ENCODE measurements around the gene SERINC3. TPM values are rescaled to one million over a fixed set of nuclear protein-coding genes. Genes with fewer than 3 reads are reported as not detected.
A peak's percentile ranks its signal among the peaks of the same experiment; 100 is the strongest.

Gene SERINC3
- total RNA-seq, 1 experiment from 2014 or later: 110 TPM

- Histone ChIP-seq H3K79me2 (ENCODE audit: low read depth) (0 out of 2 replicates have a peak, but pooled peaks cover 5% of the 10 kb centered on the region), H3K36me3 (ENCODE audit: low read depth) (peaks cover 53% of the 10 kb centered on the region), H3K27me3 (ENCODE audit: insufficient read depth, low read depth) (no peaks in the 10 kb centered on the region), H3K27ac (peak overlapping the region; percentile 97), H3K9me2 (ENCODE audit: insufficient read depth) (no peaks in the 10 kb centered on the region), H3K9me3 (ENCODE audit: insufficient read depth, low read depth) (no peaks in the 10 kb centered on the region), H3F3A (ENCODE audit: insufficient read depth, low read depth) (peaks cover 45% of the 10 kb centered on the region), H3K4me3 (peak overlapping the region; percentile 9; the same call in 1 of the 2 replicates), H2AFZ (no peak overlapping the region), H3K4me2 (peak overlapping the region; percentile 60), H3K4me1 (replicated peaks; ENCODE audit: insufficient read depth) (peaks cover 42% of the 10 kb centered on the region), H4K20me1 (ENCODE audit: insufficient read depth) (no peaks in the 10 kb centered on the region)
- no peak for TF ChIP-seq EZH2 (IDR thresholded peaks at IDR 0.05; ENCODE audit: low read depth)
- no peak for TF ChIP-seq CTCF (conservative IDR thresholded peaks at IDR 0.05)
- intact Hi-C loops (cut with micrococcal nuclease; ENCODE audit: unreplicated experiment): no loop called here
- ChIA-PET CTCF (no interaction called here), POLR2A (ENCODE audit: unreplicated experiment) (no interaction called here)
- BruUV-seq (replicated peaks): no TSS peak
- DNase-seq: no peak
These were observed 27.2 kb downstream of the SERINC3 start for GRCh38 chr20:44494681-44495080.

- Histone ChIP-seq H3K79me2 (ENCODE audit: low read depth) (0 out of 2 replicates have a peak, but pooled peaks cover 5% of the 10 kb centered on the region), H4K20me1 (ENCODE audit: insufficient read depth) (no peaks in the 10 kb centered on the region), H3K4me1 (replicated peaks; ENCODE audit: insufficient read depth) (peaks cover 42% of the 10 kb centered on the region), H3K4me3 (no peak overlapping the region), H2AFZ (no peak overlapping the region), H3K4me2 (peak overlapping the region; percentile 60), H3K36me3 (ENCODE audit: low read depth) (peaks cover 58% of the 10 kb centered on the region), H3K27me3 (ENCODE audit: insufficient read depth, low read depth) (no peaks in the 10 kb centered on the region), H3K27ac (peak overlapping the region; percentile 97), H3F3A (ENCODE audit: insufficient read depth, low read depth) (peaks cover 45% of the 10 kb centered on the region), H3K9me2 (ENCODE audit: insufficient read depth) (no peaks in the 10 kb centered on the region), H3K9me3 (ENCODE audit: insufficient read depth, low read depth) (no peaks in the 10 kb centered on the region)
- BruUV-seq (replicated peaks): no TSS peak
- no peak for DNase-seq
- ChIA-PET CTCF (no interaction called here), POLR2A (ENCODE audit: unreplicated experiment) (no interaction called here)
- intact Hi-C loops (cut with micrococcal nuclease; ENCODE audit: unreplicated experiment): no loop called here
- TF ChIP-seq EZH2 (IDR thresholded peaks at IDR 0.05; ENCODE audit: low read depth): no peak
- TF ChIP-seq CTCF (conservative IDR thresholded peaks at IDR 0.05): no peak
These were observed 27.6 kb downstream of the SERINC3 start for GRCh38 chr20:44494266-44494665.

- Histone ChIP-seq H3K9me3 (ENCODE audit: insufficient read depth, low read depth) (no peaks in the 10 kb centered on the region), H3K4me3 (no peak overlapping the region), H3K4me1 (replicated peaks; ENCODE audit: insufficient read depth) (peaks cover 28% of the 10 kb centered on the region), H2AFZ (no peak overlapping the region), H3K4me2 (no peak overlapping the region), H3K79me2 (ENCODE audit: low read depth) (0 out of 2 replicates have a peak, but pooled peaks cover 5% of the 10 kb centered on the region), H3K36me3 (ENCODE audit: low read depth) (peaks cover 56% of the 10 kb centered on the region), H3K9me2 (ENCODE audit: insufficient read depth) (no peaks in the 10 kb centered on the region), H3K27ac (peak overlapping the region; percentile 20; the same call in 1 of the 2 replicates), H3F3A (ENCODE audit: insufficient read depth, low read depth) (peaks cover 32% of the 10 kb centered on the region), H4K20me1 (ENCODE audit: insufficient read depth) (no peaks in the 10 kb centered on the region), H3K27me3 (ENCODE audit: insufficient read depth, low read depth) (no peaks in the 10 kb centered on the region)
- no peak for DNase-seq
- ChIA-PET CTCF (interaction anchor here (0.7 kb wide), 1 partner anchor 730 kb away, joined by 4 read pairs; no protein-coding TSS in a partner anchor), POLR2A (ENCODE audit: unreplicated experiment) (no interaction called here)
- intact Hi-C loops (cut with micrococcal nuclease; ENCODE audit: unreplicated experiment): no loop called here
- BruUV-seq (replicated peaks): no TSS peak
- TF ChIP-seq EZH2 (IDR thresholded peaks at IDR 0.05; ENCODE audit: low read depth) (no peak), CTCF (conservative IDR thresholded peaks at IDR 0.05) (no peak)
These were observed 30.1 kb downstream of the SERINC3 start for GRCh38 chr20:44491635-44492395.
